ENCODE measurements around the gene ARHGAP15. TPM values are rescaled to one million over a fixed set of nuclear protein-coding genes. Genes with fewer than 3 reads are reported as not detected.

Gene ARHGAP15
- total RNA-seq, 2 donors from 2014 or later = 11.0 to 11.8 TPM

- no peaks in the 10 kb centered on the region for H3K9me3 ChIP-seq
- ATAC-seq (ENCODE audit: insufficient number of reproducible peaks, low FRiP score, low read depth) = no peak
- no peak for TF ChIP-seq CTCF (IDR thresholded peaks at IDR 0.05)
- DNase-seq (ENCODE audit: low spot score) = no peak
- H3K36me3 ChIP-seq = no peaks in the 10 kb centered on the region
- H3K4me1 ChIP-seq (ENCODE audit: control insufficient read depth in 1 of 2, low read depth in 2 of 2) = no peaks in the 10 kb centered on the region
- H3K4me3 ChIP-seq = no peak overlapping the region
- H3K27me3 ChIP-seq (replicated peaks; ENCODE audit: insufficient read depth) = no peaks in the 10 kb centered on the region
- H3K27ac ChIP-seq = no peak overlapping the region
Observed at GRCh38 chr2:143356336-143356735, 227.1 kb downstream of the ARHGAP15 start.

GRCh38 chr2:143356736-143357446 is 227.7 kb downstream of the ARHGAP15 start:
- H3K36me3 ChIP-seq = no peaks in the 10 kb centered on the region
- no peaks in the 10 kb centered on the region for H3K4me1 ChIP-seq (ENCODE audit: control insufficient read depth in 1 of 2, low read depth in 2 of 2)
- H3K27me3 ChIP-seq (replicated peaks; ENCODE audit: insufficient read depth) = no peaks in the 10 kb centered on the region
- H3K27ac ChIP-seq = no peak overlapping the region
- no peak overlapping the region for H3K4me3 ChIP-seq
- TF ChIP-seq CTCF (IDR thresholded peaks at IDR 0.05) = no peak
- no peak for DNase-seq (ENCODE audit: low spot score)
- ATAC-seq (ENCODE audit: insufficient number of reproducible peaks, low FRiP score, low read depth) = no peak
- H3K9me3 ChIP-seq = no peaks in the 10 kb centered on the region

GRCh38 chr2:143357966-143358365 is 228.7 kb downstream of the ARHGAP15 start:
- Histone ChIP-seq H3K27me3 (replicated peaks; ENCODE audit: insufficient read depth) (no peaks in the 10 kb centered on the region), H3K36me3 (no peaks in the 10 kb centered on the region), H3K4me1 (ENCODE audit: control insufficient read depth in 1 of 2, low read depth in 2 of 2) (no peaks in the 10 kb centered on the region), H3K4me3 (no peak overlapping the region), H3K9me3 (no peaks in the 10 kb centered on the region), H3K27ac (no peak overlapping the region)
- no peak for TF ChIP-seq CTCF (IDR thresholded peaks at IDR 0.05)
- ATAC-seq (ENCODE audit: insufficient number of reproducible peaks, low FRiP score, low read depth) (no peak), DNase-seq (ENCODE audit: low spot score) (no peak)

- Histone ChIP-seq H3K4me3 (no peak overlapping the region), H3K4me1 (ENCODE audit: control insufficient read depth in 1 of 2, low read depth in 2 of 2) (no peaks in the 10 kb centered on the region), H3K27me3 (replicated peaks; ENCODE audit: insufficient read depth) (no peaks in the 10 kb centered on the region), H3K27ac (no peak overlapping the region), H3K36me3 (no peaks in the 10 kb centered on the region), H3K9me3 (no peaks in the 10 kb centered on the region)
- no peak for TF ChIP-seq CTCF (IDR thresholded peaks at IDR 0.05)
- DNase-seq (ENCODE audit: low spot score) (no peak), ATAC-seq (ENCODE audit: insufficient number of reproducible peaks, low FRiP score, low read depth) (no peak)
Observed at GRCh38 chr2:143361346-143361745, 232.1 kb downstream of the ARHGAP15 start.

- Histone ChIP-seq H3K36me3 (no peaks in the 10 kb centered on the region), H3K27ac (no peak overlapping the region), H3K4me1 (ENCODE audit: control insufficient read depth in 1 of 2, low read depth in 2 of 2) (no peaks in the 10 kb centered on the region), H3K4me3 (no peak overlapping the region), H3K27me3 (replicated peaks; ENCODE audit: insufficient read depth) (no peaks in the 10 kb centered on the region), H3K9me3 (no peaks in the 10 kb centered on the region)
- TF ChIP-seq CTCF (IDR thresholded peaks at IDR 0.05) = no peak
- ATAC-seq (ENCODE audit: insufficient number of reproducible peaks, low FRiP score, low read depth) (no peak), DNase-seq (ENCODE audit: low spot score) (no peak)
Observed at GRCh38 chr2:143371616-143372015, 242.4 kb downstream of the ARHGAP15 start.

Data from thoracic aorta (tissue), 2 donors.